Measurements from ENCODE around the gene USP15. TPM values are rescaled to one million over a fixed set of nuclear protein-coding genes. Genes with fewer than 3 reads are reported as not detected.

USP15 gene
- total and polyA plus RNA-seq, 2 of the 8 experiments (the other 6 are each of a cell fraction or from before 2014, with no cell fraction given): 12.7 to 38.6 TPM

DNA sequence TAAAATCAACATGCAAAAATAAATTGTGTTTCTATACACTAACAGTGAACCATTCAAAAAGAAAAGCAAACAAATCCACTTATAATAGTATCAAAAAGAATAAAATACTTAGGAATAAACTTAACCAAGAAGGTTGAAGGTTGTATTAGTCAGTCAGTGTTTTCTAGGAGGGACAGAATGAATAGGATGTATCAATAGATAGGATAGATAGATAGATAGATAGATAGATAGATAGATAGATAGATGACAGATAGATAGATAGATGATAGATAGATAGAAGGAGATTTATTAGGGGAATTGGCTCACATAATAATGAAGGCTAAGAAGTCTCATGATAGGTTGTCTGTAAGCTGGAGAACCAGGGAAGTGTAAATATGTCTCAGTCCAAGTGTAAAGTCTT lies 169.3 kb downstream of the USP15 start:
- H4K8ac ChIP-seq (ENCODE audit: extremely low read depth, insufficient read depth, low read length): no peak overlapping the region
- no peak overlapping the region for H2BK12ac ChIP-seq (ENCODE audit: low read depth, low read length)
- DNase-seq (ENCODE audit: low read depth in 1 of 2, low spot score in 2 of 2) (no peak), FAIRE-seq (no peak)
- no peak overlapping the region for H2AFZ ChIP-seq (ENCODE audit: low read length)
- no peaks in the 10 kb centered on the region for H3K23me2 ChIP-seq (ENCODE audit: low read depth, low read length)
- H3K27me3 ChIP-seq (replicated peaks in 1 of 4; ENCODE audit: control insufficient read depth in 3 of 4, extremely low read depth in 1 of 4, insufficient read depth in 3 of 4, low read length in 3 of 4): peaks cover 3 to 7% (median 6%) of the 10 kb centered on the region in 4 experiments
- no peak overlapping the region for H4K5ac ChIP-seq (ENCODE audit: insufficient read length, low read depth, low read length)
- H2BK5ac ChIP-seq (ENCODE audit: low read depth, low read length): no peak overlapping the region
- no peaks in the 10 kb centered on the region for H3K36me3 ChIP-seq (ENCODE audit: control insufficient read depth in 2 of 4, insufficient read depth in 4 of 4, low read length in 3 of 4)
- H3K4me3 ChIP-seq (ENCODE audit: extremely low read depth in 1 of 4, insufficient read depth in 2 of 4, low read depth in 3 of 4, low read length in 4 of 4): no peak overlapping the region
- H3K27ac ChIP-seq (ENCODE audit: low read depth, low read length): no peak overlapping the region
- no peak overlapping the region for H3K14ac ChIP-seq (ENCODE audit: insufficient read length)
- ChIA-PET POLR2A (ENCODE audit: partially characterized antibody) (no interaction called here), CTCF (ENCODE audit: partially characterized antibody) (interaction anchor here (1.0 kb wide), 1 partner anchor 8 kb away, joined by 4 read pairs; no protein-coding TSS in a partner anchor)
- no peak overlapping the region for H3K4ac ChIP-seq (replicated peaks; ENCODE audit: insufficient read length, low read depth, low read length)
- no peak overlapping the region for H4K91ac ChIP-seq (replicated peaks; ENCODE audit: insufficient read length, low read length)
- H3K9ac ChIP-seq (replicated peaks in 1 of 4; ENCODE audit: extremely low read depth in 1 of 4, low read depth in 3 of 4, low read length in 3 of 4): no peak overlapping the region
- H3K4me1 ChIP-seq (replicated peaks in 1 of 4; ENCODE audit: control insufficient read depth in 3 of 4, insufficient read depth in 4 of 4, low read length in 3 of 4): no peaks in the 10 kb centered on the region
- no peak overlapping the region for H3K4me2 ChIP-seq (ENCODE audit: insufficient read depth in 1 of 2, low read depth in 2 of 2, low read length in 2 of 2)
- no peaks in the 10 kb centered on the region for H3K79me1 ChIP-seq (ENCODE audit: low read depth, low read length)
- H2AK5ac ChIP-seq (ENCODE audit: low read depth, low read length): no peak overlapping the region
- no peak overlapping the region for H2BK15ac ChIP-seq (ENCODE audit: low read length)
- no peak overlapping the region for H2BK120ac ChIP-seq (replicated peaks; ENCODE audit: low read depth, low read length)
- no peak overlapping the region for H3K56ac ChIP-seq (replicated peaks; ENCODE audit: insufficient read length, low read depth, low read length)
- no peaks in the 10 kb centered on the region for H3K9me3 ChIP-seq (ENCODE audit: insufficient read depth in 2 of 2, low read depth in 1 of 2, low read length in 1 of 2)
- H3K18ac ChIP-seq (ENCODE audit: extremely low read depth, low read length): no peak overlapping the region
- no peak overlapping the region for H3K23ac ChIP-seq (ENCODE audit: insufficient read length)
- no peaks in the 10 kb centered on the region for H3K79me2 ChIP-seq (ENCODE audit: control insufficient read depth in 1 of 2, insufficient read depth in 2 of 2, low read length in 2 of 2)
- H2BK20ac ChIP-seq (ENCODE audit: low read length): no peak overlapping the region
- TF ChIP-seq GABPA (IDR thresholded peaks at IDR 0.05; ENCODE audit: borderline replicate concordance, insufficient read depth, low read length): no peak
- no peak for TF ChIP-seq TAF1 (IDR thresholded peaks at IDR 0.05; ENCODE audit: low read depth, low read length)
- no peak for TF ChIP-seq EGR1 (IDR thresholded peaks at IDR 0.05; ENCODE audit: borderline replicate concordance, low read depth, low read length)
- no peak for TF ChIP-seq HDAC6 (IDR thresholded peaks at IDR 0.05; ENCODE audit: low read depth, low read length)
- no peak for TF ChIP-seq BCL11A (IDR thresholded peaks at IDR 0.05; ENCODE audit: low read depth in 2 of 2, low read length in 2 of 2)
- no peak for TF ChIP-seq KDM4A (IDR thresholded peaks at IDR 0.05; ENCODE audit: low read depth, low read length, severe bottlenecking)
- TF ChIP-seq POU5F1 (IDR thresholded peaks at IDR 0.05; ENCODE audit: low read depth, low read length): no peak
- TF ChIP-seq SAP30 (IDR thresholded peaks at IDR 0.05; ENCODE audit: insufficient read depth, insufficient replicate concordance, low read length): no peak
- TF ChIP-seq NANOG (IDR thresholded peaks at IDR 0.05; ENCODE audit: insufficient read depth, low read depth, low read length, poor library complexity, severe bottlenecking): no peak
- TF ChIP-seq KDM1A (IDR thresholded peaks at IDR 0.05; ENCODE audit: borderline replicate concordance, low read length): no peak
- no peak for TF ChIP-seq RNF2 (IDR thresholded peaks at IDR 0.05; ENCODE audit: borderline replicate concordance, low read depth, low read length, missing control alignments, poor library complexity, severe bottlenecking)
- no peak for TF ChIP-seq SP1 (IDR thresholded peaks at IDR 0.05; ENCODE audit: low read depth, low read length)
- TF ChIP-seq CEBPB (IDR thresholded peaks at IDR 0.05; ENCODE audit: low read depth, low read length): no peak
- H4K20me1 ChIP-seq (replicated peaks in 1 of 2; ENCODE audit: control insufficient read depth in 1 of 2, insufficient read depth in 2 of 2, low read length in 2 of 2): no peaks in the 10 kb centered on the region

Measured in H1 (cell line).